Naive thymus-derived CD8-positive, alpha-beta T cell (primary cell): ENCODE measurements around the gene PODXL. TPM values are rescaled to one million over a fixed set of nuclear protein-coding genes. Genes with fewer than 3 reads are reported as not detected.
A peak's percentile ranks its signal among the peaks of the same experiment; 100 is the strongest.
"Not testable (repeated sequence)": the region's sequence is repeated elsewhere in the genome, so short reads cannot be mapped to it uniquely, and the experiment has no call there.

ENCODE experiments used
- ATAC-seq, 2 donors: fragments of 150-1000 bp; cut with Tn5 transposase in 1 of 2; sonication (Bioruptor Pico), chemical (Tn5 transposase) in 1 of 2; 1 replicate in 1 of 2; 2 replicates in 1 of 2; pipeline ENCODE4 v1.10.0; 2021; ENCODE audit warnings: mild to moderate bottlenecking in 2 of 2, moderate library complexity in 2 of 2
- POLR2A ChIA-PET: fragments of 350-600 bp; sonication (Branson Sonifier 250); formaldehyde crosslinking; loops from one replicate; lab custom pipeline; 2021; ENCODE audit warnings: antibody characterized with exemption; lab: Charles Lee
- DNase-seq, 10 donors: peaks; one replicate each; pipeline versions ENCODE4 v3.0.0 to v3.0.0-alpha.2; 2020 to 2022
- H3K27ac Mint-ChIP-seq, 10 donors: one replicate each; pipeline ENCODE4 v1.8.0; 2020 to 2022; ENCODE audit warnings: mild to moderate bottlenecking in 10 of 10, mixed read lengths in 10 of 10, moderate library complexity in 4 of 10, inconsistent platforms in 1 of 10
- H3K27me3 Mint-ChIP-seq, 5 donors: one replicate each; pipeline ENCODE4 v1.8.0; 2021 to 2022; ENCODE audit warnings: mixed read lengths in 5 of 5
- H3K36me3 Mint-ChIP-seq, 3 donors: one replicate each; pipeline ENCODE4 v1.8.0; 2020 to 2022; ENCODE audit warnings: mixed read lengths in 3 of 3, mild to moderate bottlenecking in 2 of 3, inconsistent platforms in 1 of 3
- H3K4me1 Mint-ChIP-seq, 4 donors: one replicate each; pipeline ENCODE4 v1.8.0; 2021 to 2022; ENCODE audit warnings: mixed read lengths in 4 of 4
- H3K4me3 Mint-ChIP-seq, 10 donors: one replicate each; pipeline ENCODE4 v1.8.0; 2020 to 2022; ENCODE audit warnings: mild to moderate bottlenecking in 10 of 10, mixed read lengths in 10 of 10, moderate library complexity in 6 of 10, inconsistent platforms in 1 of 10
- H3K9me3 Mint-ChIP-seq, 9 donors: one replicate each; pipeline ENCODE4 v1.8.0; 2020 to 2022; ENCODE audit warnings: mixed read lengths in 9 of 9, mild to moderate bottlenecking in 3 of 9, inconsistent platforms in 1 of 9, moderate library complexity in 1 of 9
- polyA plus RNA-seq, 3 donors: library from polyadenylated mRNA; unstranded; fragments of 300-500 nt; fragmentation: Illumina TruSeq; gene quantifications; one replicate each; pipeline ENCODE4 v1.2.3, GENCODE V29; 2021
- total RNA-seq, 8 experiments: library from RNA in 2 of 8; stranded (reverse) in 2 of 8; gene quantifications; one replicate each; pipeline ENCODE4 v1.2.3 and lab custom pipeline; 2021 to 2026

The PODXL gene
- total and polyA plus RNA-seq, 5 experiments from 2014 or later: 0.08 to 0.57 (median 0.10) TPM

DNA sequence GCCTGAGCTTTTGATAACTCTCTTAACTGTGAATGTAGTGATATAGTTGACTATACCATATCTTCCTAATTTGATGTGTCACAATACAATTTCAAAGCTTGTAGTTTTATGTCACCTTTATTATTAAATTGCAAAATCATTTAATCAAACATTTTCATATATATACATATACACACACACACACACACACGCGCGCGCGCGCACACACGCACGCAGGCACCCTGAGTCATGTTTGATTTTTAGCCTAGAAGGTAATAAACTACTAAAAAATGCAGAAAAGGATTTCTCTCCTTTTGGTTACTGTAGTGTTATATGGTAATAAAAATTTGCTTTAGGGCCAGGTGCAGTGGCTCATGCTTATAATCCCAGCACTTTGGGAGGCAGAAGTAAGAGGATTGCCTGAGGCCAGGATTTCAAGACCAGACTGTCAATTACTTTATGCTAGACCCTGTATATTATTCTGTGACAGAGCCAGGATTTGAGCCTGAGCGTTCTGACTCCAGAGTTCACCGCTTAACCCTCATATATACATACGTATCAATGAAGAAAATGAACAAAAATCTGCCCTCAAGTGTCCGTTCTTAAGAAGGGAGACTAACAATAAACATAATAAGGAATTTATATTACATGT, 89.6 kb downstream of the PODXL start:
- Mint-ChIP-seq H3K27ac (peak overlapping the region in 1 of 10 donors; percentile 18), H3K27me3 (no peaks in the 10 kb centered on the region), H3K4me3 (no peak overlapping the region), H3K36me3 (peaks cover 12 to 91% (median 41%) of the 10 kb centered on the region in 3 donors), H3K9me3 (no peaks in the 10 kb centered on the region), H3K4me1 (peaks cover 0 to 3% (median 0%) of the 10 kb centered on the region in 4 donors)
- POLR2A ChIA-PET: interaction anchor here (0.6 kb wide), 1 partner anchor 485 kb away, joined by 3 read pairs; no protein-coding TSS in a partner anchor
- no peak for ATAC-seq
- DNase-seq: no peak

DNA sequence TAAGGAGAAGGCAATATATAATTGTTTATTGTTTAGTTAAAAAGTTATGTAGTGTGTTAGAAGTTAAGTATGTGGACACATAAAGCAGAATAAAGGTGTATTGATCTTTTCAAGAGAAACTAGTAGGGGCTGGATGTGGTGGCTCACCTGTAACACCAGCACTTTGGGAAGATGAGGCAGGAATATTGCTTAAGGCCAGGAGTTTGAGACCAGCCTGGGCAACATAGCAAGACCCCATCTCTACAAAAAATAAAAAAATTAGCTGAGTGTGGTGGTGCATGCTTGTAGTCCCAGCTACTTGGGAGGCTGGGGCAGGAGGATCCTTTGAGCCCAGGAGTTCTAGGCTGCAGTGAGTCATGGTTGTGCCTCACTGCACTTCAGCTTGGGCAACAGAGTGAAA, 93.7 kb downstream of the PODXL start:
- H3K4me1 Mint-ChIP-seq, H3K4me3 Mint-ChIP-seq, POLR2A ChIA-PET, H3K27me3 Mint-ChIP-seq, H3K9me3 Mint-ChIP-seq, ATAC-seq, DNase-seq: not testable (repeated sequence)
- peaks cover 9 to 77% (median 29%) of the 10 kb centered on the region in 3 donors for H3K36me3 Mint-ChIP-seq
- peak overlapping the region in 1 of 10 donors; percentile 13 for H3K27ac Mint-ChIP-seq

DNA sequence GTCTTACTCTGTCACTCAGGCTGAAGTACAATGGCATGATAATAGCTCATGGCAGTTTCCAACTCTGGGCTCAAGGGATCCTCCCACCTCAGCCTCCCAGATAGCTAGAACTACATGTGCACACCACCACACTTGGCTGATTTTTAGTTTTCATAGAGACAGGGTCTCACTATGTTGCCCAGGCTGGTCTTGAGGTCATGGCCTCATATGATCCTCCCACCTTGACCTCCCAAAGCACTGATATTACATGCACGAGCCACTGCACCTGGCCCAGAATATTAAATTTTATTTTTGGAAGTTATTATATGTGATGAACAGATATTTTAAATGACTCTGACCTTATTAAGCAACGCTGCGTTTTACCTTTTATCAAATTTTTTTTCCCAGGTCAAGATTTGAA, 94.4 kb downstream of the PODXL start:
- POLR2A ChIA-PET: no interaction called here
- Mint-ChIP-seq H3K27ac (no peak overlapping the region), H3K4me3 (no peak overlapping the region), H3K9me3 (no peaks in the 10 kb centered on the region), H3K4me1 (peaks cover 0 to 2% (median 0%) of the 10 kb centered on the region in 4 donors), H3K27me3 (no peaks in the 10 kb centered on the region), H3K36me3 (peaks cover 8 to 76% (median 33%) of the 10 kb centered on the region in 3 donors)
- DNase-seq (no peak), ATAC-seq (no peak)

DNA sequence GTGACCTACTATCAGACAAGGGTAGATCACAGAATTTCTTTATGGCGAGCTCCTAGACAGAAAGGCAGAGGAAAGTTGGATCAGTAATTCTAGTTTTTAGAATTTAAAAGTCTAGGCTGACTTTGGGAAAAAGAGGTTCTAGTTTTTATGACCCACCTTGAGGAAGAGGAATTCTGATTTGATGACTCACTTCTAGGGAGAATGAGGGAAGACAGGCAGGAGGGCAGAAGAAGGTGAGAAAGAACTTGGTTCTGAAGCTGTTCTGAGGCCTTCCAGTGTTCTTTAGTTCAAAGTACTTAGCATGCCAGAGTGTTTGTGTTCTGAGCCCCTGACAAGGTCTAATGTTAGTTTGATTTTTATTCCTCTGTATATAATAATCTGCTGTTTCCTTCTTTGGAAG, 97.2 kb downstream of the PODXL start:
- no peak for DNase-seq
- Mint-ChIP-seq H3K9me3 (no peaks in the 10 kb centered on the region), H3K27me3 (no peaks in the 10 kb centered on the region), H3K36me3 (peaks cover 12 to 74% (median 34%) of the 10 kb centered on the region in 3 donors), H3K4me1 (peaks cover 0 to 8% (median 2%) of the 10 kb centered on the region in 4 donors), H3K27ac (peak overlapping the region in 2 of 10 donors; percentile 22 to 70), H3K4me3 (no peak overlapping the region)
- no peak for ATAC-seq
- POLR2A ChIA-PET: no interaction called here

DNA sequence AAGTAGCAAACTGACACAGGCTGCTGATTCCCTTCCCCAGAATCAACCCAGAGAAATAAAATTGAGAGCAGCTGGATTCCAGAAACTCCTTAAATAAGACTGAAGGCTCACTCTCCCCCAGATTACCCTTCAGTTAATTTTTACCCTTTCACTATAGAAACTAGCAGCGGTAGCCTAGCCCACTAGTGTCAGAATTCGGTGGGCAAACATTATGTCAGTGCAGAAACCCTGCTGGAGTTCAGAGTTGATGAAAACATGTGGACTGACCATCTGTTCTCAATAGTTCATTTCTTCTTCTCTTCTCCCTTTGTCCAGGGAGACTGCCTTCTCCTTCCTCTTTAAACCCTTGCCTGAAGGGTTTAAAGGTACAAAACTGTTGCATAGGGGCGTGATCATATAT, 100.1 kb downstream of the PODXL start:
- no peak for DNase-seq
- peaks cover 0 to 8% (median 2%) of the 10 kb centered on the region in 4 donors for H3K4me1 Mint-ChIP-seq
- no peak for ATAC-seq
- H3K27ac Mint-ChIP-seq: no peak overlapping the region
- H3K9me3 Mint-ChIP-seq: no peaks in the 10 kb centered on the region
- H3K4me3 Mint-ChIP-seq: no peak overlapping the region
- POLR2A ChIA-PET: no interaction called here
- no peaks in the 10 kb centered on the region for H3K27me3 Mint-ChIP-seq
- H3K36me3 Mint-ChIP-seq: peaks cover 8 to 64% (median 28%) of the 10 kb centered on the region in 3 donors

DNA sequence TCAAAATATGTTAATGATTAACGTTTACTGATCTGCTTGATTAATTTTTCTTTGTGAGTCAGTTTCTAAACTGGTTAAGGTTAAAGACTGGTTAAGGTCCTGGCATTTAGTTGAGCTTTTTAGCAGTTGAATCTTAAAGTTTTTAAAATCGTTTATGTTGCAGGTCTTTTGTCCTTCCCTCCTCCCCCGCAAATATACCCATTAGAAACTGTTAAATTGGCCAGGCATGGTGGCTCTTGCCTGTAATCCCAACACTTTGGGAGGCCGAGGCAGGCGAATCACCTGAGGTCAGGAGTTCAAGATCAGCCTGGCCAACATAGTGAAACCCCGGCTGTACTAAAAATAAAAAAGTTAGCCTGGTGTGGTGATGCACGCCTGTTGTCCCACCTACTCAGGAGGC, 100.9 kb downstream of the PODXL start:
- Mint-ChIP-seq H3K9me3 (no peaks in the 10 kb centered on the region), H3K27me3 (no peaks in the 10 kb centered on the region), H3K27ac (peak overlapping the region in 1 of 10 donors; percentile 20), H3K4me3 (no peak overlapping the region), H3K4me1 (peaks cover 0 to 8% (median 2%) of the 10 kb centered on the region in 4 donors), H3K36me3 (peaks cover 8 to 62% (median 28%) of the 10 kb centered on the region in 3 donors)
- ATAC-seq (no peak), DNase-seq (no peak)
- POLR2A ChIA-PET: no interaction called here

DNA sequence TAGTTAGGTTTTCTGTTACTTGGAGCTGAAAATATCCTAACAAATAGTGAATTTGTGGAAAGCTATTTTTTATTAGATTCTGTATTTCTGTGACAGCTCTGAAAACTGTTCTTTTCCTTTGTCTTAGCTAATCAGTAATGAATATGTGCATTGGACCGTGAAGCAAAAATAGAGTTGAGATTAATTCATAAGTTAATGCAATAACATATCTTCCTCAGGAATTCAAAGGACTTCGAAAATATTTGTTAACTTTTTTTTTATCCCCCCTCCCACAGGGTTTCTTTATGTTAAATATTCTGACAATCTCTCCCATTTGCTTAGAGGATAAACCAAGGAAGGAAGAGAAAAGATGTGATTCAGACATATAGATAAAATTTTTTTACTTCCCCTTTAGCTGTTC, 101.4 kb downstream of the PODXL start:
- Mint-ChIP-seq H3K4me3 (no peak overlapping the region), H3K4me1 (peaks cover 0 to 8% (median 3%) of the 10 kb centered on the region in 4 donors), H3K27me3 (no peaks in the 10 kb centered on the region), H3K36me3 (peaks cover 8 to 62% (median 27%) of the 10 kb centered on the region in 3 donors), H3K9me3 (no peaks in the 10 kb centered on the region), H3K27ac (no peak overlapping the region)
- POLR2A ChIA-PET: no interaction called here
- no peak for DNase-seq
- ATAC-seq: no peak

DNA sequence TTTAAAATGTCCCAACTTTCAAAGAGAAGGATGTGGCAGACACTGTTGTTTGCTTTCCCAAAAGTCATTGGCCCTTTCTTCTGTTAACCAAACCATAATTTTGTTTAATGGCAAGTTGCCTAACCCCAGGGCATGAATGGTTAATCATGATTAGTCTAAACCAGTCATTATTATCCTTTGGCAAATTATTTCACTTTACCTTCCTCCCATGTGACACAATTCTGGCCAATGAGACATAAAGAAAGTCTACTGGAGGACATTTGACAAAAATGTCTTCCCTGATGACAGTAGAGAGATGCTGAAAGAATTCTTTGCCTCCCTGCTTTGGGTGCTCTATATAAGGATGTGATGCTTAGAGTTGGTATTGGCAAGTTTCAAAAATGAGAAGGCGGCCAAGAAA, 101.9 kb downstream of the PODXL start:
- POLR2A ChIA-PET: no interaction called here
- H3K27me3 Mint-ChIP-seq: no peaks in the 10 kb centered on the region

More for the DNA sequence above, 101.9 kb downstream of the PODXL start:
- Mint-ChIP-seq H3K4me1 (peaks cover 0 to 8% (median 4%) of the 10 kb centered on the region in 4 donors), H3K4me3 (no peak overlapping the region), H3K27ac (no peak overlapping the region), H3K36me3 (peaks cover 8 to 63% (median 27%) of the 10 kb centered on the region in 3 donors), H3K9me3 (no peaks in the 10 kb centered on the region)
- ATAC-seq (no peak), DNase-seq (no peak)

Other genes starting within 250 kb of the PODXL start
- gene MKLN1, start 228.8 kb downstream of the PODXL start, total RNA-seq: 10 to 100 TPM; 63.6 to 66.1 TPM
- 10 to 100 TPM; 17.0 to 20.2 (median 20.0) TPM for gene MKLN1, start 228.8 kb downstream of the PODXL start, polyA plus RNA-seq